ENCODE measurements around the gene MEX3C. TPM values are rescaled to one million over a fixed set of nuclear protein-coding genes. Genes with fewer than 3 reads are reported as not detected.

The MEX3C gene
- total RNA-seq, 1 experiment from 2014 or later = 86.9 TPM

DNA sequence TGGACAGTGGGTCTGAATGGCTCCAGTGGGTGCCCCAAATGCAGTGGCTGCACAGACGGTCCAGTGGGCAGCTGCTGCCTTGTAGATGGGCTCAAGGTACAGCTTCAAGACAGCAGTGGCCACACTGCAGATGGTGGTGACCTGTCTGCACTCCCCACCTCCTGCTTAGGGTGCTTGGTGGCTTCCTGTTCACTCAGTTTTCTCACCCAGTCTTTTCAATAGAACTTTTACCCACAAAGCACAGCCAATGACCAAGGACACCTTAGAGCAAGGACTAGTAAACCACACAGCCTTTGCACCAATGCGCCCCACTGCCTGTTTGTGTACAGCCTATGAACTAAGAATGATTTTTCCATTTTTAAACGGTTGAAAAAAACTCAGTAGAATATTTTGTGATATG is 34.9 kb downstream of the MEX3C start:
- H3K9me3 Mint-ChIP-seq (ENCODE audit: low read depth, unreplicated experiment) = no peaks in the 10 kb centered on the region
- no peaks in the 10 kb centered on the region for H3K4me1 Mint-ChIP-seq (ENCODE audit: low read depth, unreplicated experiment)
- no peak for DNase-seq
- H3K27ac Mint-ChIP-seq (ENCODE audit: unreplicated experiment) = no peak overlapping the region
- intact Hi-C loops (cut with micrococcal nuclease; ENCODE audit: unreplicated experiment) = no loop called here
- TF ChIP-seq, protein P1, sequence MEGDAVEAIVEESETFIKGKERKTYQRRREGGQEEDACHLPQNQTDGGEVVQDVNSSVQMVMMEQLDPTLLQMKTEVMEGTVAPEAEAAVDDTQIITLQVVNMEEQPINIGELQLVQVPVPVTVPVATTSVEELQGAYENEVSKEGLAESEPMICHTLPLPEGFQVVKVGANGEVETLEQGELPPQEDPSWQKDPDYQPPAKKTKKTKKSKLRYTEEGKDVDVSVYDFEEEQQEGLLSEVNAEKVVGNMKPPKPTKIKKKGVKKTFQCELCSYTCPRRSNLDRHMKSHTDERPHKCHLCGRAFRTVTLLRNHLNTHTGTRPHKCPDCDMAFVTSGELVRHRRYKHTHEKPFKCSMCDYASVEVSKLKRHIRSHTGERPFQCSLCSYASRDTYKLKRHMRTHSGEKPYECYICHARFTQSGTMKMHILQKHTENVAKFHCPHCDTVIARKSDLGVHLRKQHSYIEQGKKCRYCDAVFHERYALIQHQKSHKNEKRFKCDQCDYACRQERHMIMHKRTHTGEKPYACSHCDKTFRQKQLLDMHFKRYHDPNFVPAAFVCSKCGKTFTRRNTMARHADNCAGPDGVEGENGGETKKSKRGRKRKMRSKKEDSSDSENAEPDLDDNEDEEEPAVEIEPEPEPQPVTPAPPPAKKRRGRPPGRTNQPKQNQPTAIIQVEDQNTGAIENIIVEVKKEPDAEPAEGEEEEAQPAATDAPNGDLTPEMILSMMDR (IDR thresholded peaks at IDR 0.05; ENCODE audit: unreplicated experiment) = no peak
- no peaks in the 10 kb centered on the region for H3K36me3 Mint-ChIP-seq (ENCODE audit: insufficient read depth, unreplicated experiment)
- no peaks in the 10 kb centered on the region for H3K27me3 Mint-ChIP-seq (ENCODE audit: unreplicated experiment)
- H3K4me3 Mint-ChIP-seq (ENCODE audit: low read depth, unreplicated experiment) = no peak overlapping the region
- BruUV-seq (replicated peaks) = no TSS peak
- CTCF ChIA-PET = no interaction called here

DNA sequence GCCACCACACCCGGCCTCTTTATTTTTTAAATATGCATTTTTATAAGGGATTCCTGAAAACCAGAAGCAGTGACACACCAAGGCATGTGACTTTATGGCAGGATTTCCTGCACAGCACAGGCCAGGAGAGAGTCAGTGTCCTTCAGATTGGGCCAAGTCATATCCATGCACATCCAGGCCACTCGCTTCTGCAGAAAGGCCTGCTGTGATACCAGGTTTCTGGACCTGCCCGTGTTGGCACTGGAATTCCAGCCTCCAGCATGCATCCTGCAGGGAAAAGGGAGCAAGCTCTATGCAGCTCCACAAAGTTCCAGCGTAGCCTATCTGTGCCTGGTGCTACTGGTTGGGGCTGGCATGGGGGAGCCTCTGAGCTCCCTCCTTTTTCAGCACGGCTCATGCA is 36.8 kb downstream of the MEX3C start:
- Mint-ChIP-seq H3K27ac (ENCODE audit: unreplicated experiment) (no peak overlapping the region), H3K36me3 (ENCODE audit: insufficient read depth, unreplicated experiment) (no peaks in the 10 kb centered on the region), H3K4me3 (ENCODE audit: low read depth, unreplicated experiment) (no peak overlapping the region), H3K27me3 (ENCODE audit: unreplicated experiment) (no peaks in the 10 kb centered on the region), H3K4me1 (ENCODE audit: low read depth, unreplicated experiment) (no peaks in the 10 kb centered on the region), H3K9me3 (ENCODE audit: low read depth, unreplicated experiment) (no peaks in the 10 kb centered on the region)
- TF ChIP-seq, protein P1 (IDR thresholded peaks at IDR 0.05; ENCODE audit: unreplicated experiment) = no peak
- no peak for DNase-seq
- CTCF ChIA-PET = interaction anchor here (1.4 kb wide), 1 partner anchor 10 kb away, joined by 4 read pairs; no protein-coding TSS in a partner anchor
- BruUV-seq (replicated peaks) = no TSS peak
- intact Hi-C loops (cut with micrococcal nuclease; ENCODE audit: unreplicated experiment) = no loop called here

DNA sequence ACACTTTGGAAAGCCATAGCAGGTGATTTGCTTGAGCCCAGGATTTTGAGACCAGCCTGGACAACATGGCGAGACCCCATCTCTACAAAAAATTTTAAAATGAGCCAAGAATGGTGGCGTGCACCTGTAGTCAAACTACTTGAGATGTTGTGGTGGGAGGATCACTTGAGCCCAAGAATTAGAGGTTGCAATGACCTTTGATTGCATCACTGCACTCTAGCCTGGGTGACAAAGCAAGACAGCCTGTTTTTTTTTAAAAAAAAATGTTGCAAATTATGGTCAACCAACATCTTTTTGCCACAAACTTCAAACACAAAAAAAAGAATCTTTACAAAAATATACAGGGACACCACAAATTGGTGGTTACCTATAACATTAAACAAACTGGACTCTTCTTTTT is 40.3 kb downstream of the MEX3C start:
- no peak overlapping the region for H3K4me3 Mint-ChIP-seq (ENCODE audit: low read depth, unreplicated experiment)
- TF ChIP-seq, protein P1 (IDR thresholded peaks at IDR 0.05; ENCODE audit: unreplicated experiment) = no peak
- CTCF ChIA-PET = no interaction called here
- no peaks in the 10 kb centered on the region for H3K4me1 Mint-ChIP-seq (ENCODE audit: low read depth, unreplicated experiment)
- no TSS peak for BruUV-seq (replicated peaks)
- H3K36me3 Mint-ChIP-seq (ENCODE audit: insufficient read depth, unreplicated experiment) = no peaks in the 10 kb centered on the region
- H3K27me3 Mint-ChIP-seq (ENCODE audit: unreplicated experiment) = no peaks in the 10 kb centered on the region
- no peak for DNase-seq
- H3K27ac Mint-ChIP-seq (ENCODE audit: unreplicated experiment) = no peak overlapping the region
- intact Hi-C loops (cut with micrococcal nuclease; ENCODE audit: unreplicated experiment) = no loop called here
- no peaks in the 10 kb centered on the region for H3K9me3 Mint-ChIP-seq (ENCODE audit: low read depth, unreplicated experiment)

DNA sequence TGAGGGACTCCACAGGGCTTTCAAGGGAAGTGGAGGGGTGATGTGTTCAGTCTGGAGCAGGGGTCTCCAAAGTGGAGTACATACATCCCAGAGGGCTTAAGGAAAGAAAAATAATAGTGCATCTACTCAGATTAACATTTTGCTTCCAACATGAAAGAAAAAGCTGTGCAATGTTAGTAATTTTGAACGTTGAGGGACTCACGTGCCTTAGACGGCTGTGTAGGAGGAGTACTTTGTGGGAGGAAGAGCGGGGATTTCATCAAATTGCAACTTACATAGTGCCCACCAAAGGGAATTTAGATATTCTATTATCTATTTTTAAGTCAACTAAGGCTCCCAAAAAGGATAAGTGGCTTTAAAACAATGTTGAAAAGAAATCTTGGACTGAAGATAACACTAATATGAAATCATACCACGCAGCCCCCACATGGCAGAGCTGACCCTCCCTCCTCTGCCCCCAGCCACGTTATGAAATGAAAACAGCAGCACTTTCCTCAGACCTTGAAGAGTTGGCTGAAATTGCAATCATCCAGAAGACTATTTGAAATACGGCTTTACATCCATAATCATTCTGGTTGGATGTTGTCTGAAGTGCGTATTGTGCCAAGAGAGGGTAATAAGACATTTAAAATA is 42.9 kb downstream of the MEX3C start:
- H3K9me3 Mint-ChIP-seq (ENCODE audit: low read depth, unreplicated experiment) = no peaks in the 10 kb centered on the region
- intact Hi-C loops (cut with micrococcal nuclease; ENCODE audit: unreplicated experiment) = no loop called here
- H3K27me3 Mint-ChIP-seq (ENCODE audit: unreplicated experiment) = no peaks in the 10 kb centered on the region
- DNase-seq = no peak
- no peak overlapping the region for H3K27ac Mint-ChIP-seq (ENCODE audit: unreplicated experiment)
- TF ChIP-seq, protein P1 (IDR thresholded peaks at IDR 0.05; ENCODE audit: unreplicated experiment) = no peak
- H3K4me3 Mint-ChIP-seq (ENCODE audit: low read depth, unreplicated experiment) = no peak overlapping the region
- CTCF ChIA-PET = no interaction called here
- peaks cover 13% of the 10 kb centered on the region for H3K4me1 Mint-ChIP-seq (ENCODE audit: low read depth, unreplicated experiment)
- no TSS peak for BruUV-seq (replicated peaks)
- H3K36me3 Mint-ChIP-seq (ENCODE audit: insufficient read depth, unreplicated experiment) = no peaks in the 10 kb centered on the region

Measured in Calu3 (cell line).